ENCODE results near the gene OPRL1. TPM values are rescaled to one million over a fixed set of nuclear protein-coding genes. Genes with fewer than 3 reads are reported as not detected.

Gene OPRL1
- polyA plus RNA-seq, 3 donors = 7.0 to 9.0 (median 8.8) TPM

DNA sequence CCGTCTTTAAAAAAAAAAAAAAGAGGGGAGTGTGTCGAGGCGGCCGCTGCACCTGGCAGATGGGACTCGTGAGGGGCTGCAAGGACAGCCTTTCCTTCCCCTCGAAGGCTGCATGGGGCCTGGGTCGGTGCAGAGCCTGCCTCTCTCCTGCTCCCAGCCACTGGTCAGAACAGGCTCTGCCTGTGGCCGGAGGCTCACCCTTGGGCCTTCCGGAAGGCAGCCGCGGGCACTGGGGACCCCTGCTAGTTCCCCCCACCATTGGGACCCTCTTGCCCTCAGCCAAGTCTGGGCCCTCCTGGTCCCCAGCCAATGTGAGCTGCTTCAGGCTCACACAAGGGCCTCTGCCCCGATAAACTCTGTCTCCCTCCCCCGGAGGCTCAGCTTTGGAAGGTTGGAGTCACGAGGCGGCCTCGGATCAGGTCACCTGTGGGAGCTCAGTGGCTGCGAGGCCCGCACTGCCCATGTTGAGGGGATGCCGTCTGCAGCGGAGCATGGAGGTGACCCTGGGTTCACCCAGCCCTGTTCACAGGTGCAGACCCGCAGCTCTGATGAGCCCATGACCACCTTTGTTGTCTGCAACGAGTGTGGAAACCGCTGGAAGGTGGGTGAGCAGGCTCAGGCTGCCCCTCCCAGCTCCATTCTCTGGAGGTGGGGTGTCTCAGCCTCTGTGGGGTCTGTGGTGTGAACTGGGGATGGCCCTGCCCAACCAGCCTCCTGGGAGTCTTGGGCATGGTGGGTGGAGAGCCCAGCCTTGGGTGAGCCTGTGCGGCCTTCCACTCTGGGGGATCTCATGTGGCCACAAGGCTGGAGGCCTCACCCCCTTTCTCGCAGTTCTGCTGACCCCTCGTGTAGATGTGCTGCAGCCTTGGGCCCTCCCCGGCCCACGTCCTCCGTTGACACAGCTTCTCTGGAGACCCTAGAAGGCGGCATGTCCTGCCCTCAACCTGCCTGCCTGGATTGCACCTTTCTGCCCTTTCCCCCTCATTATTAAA lies 8.2 kb upstream of the OPRL1 start:
- peak overlapping the region in 1 of 2 donors; percentile 36 for H3K27ac ChIP-seq (ENCODE audit: low read depth in 1 of 2, low read length in 2 of 2)
- TF ChIP-seq, protein P1, sequence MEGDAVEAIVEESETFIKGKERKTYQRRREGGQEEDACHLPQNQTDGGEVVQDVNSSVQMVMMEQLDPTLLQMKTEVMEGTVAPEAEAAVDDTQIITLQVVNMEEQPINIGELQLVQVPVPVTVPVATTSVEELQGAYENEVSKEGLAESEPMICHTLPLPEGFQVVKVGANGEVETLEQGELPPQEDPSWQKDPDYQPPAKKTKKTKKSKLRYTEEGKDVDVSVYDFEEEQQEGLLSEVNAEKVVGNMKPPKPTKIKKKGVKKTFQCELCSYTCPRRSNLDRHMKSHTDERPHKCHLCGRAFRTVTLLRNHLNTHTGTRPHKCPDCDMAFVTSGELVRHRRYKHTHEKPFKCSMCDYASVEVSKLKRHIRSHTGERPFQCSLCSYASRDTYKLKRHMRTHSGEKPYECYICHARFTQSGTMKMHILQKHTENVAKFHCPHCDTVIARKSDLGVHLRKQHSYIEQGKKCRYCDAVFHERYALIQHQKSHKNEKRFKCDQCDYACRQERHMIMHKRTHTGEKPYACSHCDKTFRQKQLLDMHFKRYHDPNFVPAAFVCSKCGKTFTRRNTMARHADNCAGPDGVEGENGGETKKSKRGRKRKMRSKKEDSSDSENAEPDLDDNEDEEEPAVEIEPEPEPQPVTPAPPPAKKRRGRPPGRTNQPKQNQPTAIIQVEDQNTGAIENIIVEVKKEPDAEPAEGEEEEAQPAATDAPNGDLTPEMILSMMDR (IDR thresholded peaks at IDR 0.05) = no peak
- H3K9me3 ChIP-seq (replicated peaks in 1 of 2; ENCODE audit: control insufficient read depth in 1 of 2, insufficient read depth in 1 of 2, low read length in 2 of 2) = no peaks in the 10 kb centered on the region
- Mint-ChIP-seq H3K9me3 (peaks cover 0 to 2% (median 0%) of the 10 kb centered on the region in 7 donors), H3K27me3 (ENCODE audit: low read depth in 3 of 3) (peaks cover 0 to 8% (median 2%) of the 10 kb centered on the region in 3 donors), H3K36me3 (peaks cover 32 to 48% of the 10 kb centered on the region in 2 donors), H3K4me1 (peaks cover 37% of the 10 kb centered on the region), H3K4me3 (no peak overlapping the region), H3K27ac (peak overlapping the region in 4 of 7 donors; percentile 24 to 81 (median 54))
- H4K20me1 ChIP-seq (ENCODE audit: insufficient read depth, low read length) = peaks cover 88% of the 10 kb centered on the region
- 85% methylated on average over 22 of the region's 30 CpGs for WGBS (ENCODE audit: insufficient coverage)
- no peaks in the 10 kb centered on the region for H3K27me3 ChIP-seq (ENCODE audit: control insufficient read depth in 2 of 2, insufficient read depth in 2 of 2, low read length in 2 of 2)
- intact Hi-C loops (cut with micrococcal nuclease) = no loop called here
- no peak for DNase-seq
- H2AFZ ChIP-seq (ENCODE audit: insufficient read depth, low read depth, low read length, poor library complexity, severe bottlenecking) = no peak overlapping the region
- peaks cover 32% of the 10 kb centered on the region for H3K79me2 ChIP-seq (ENCODE audit: insufficient read depth, low read length)
- H3K9ac ChIP-seq (ENCODE audit: insufficient read depth, low read length, poor library complexity, severe bottlenecking) = no peak overlapping the region
- H3K4me1 ChIP-seq (ENCODE audit: control insufficient read depth in 1 of 2, insufficient read depth in 2 of 2, low read length in 2 of 2) = peaks cover 18 to 40% of the 10 kb centered on the region in 2 donors
- no peak overlapping the region for H3K4me3 ChIP-seq (replicated peaks in 1 of 3; ENCODE audit: low read depth in 2 of 3, low read length in 3 of 3)
- H3K36me3 ChIP-seq (replicated peaks in 1 of 2; ENCODE audit: control insufficient read depth in 1 of 2, insufficient read depth in 2 of 2, low read length in 2 of 2) = peaks cover 43 to 46% of the 10 kb centered on the region in 2 donors
- H3K4me2 ChIP-seq (replicated peaks; ENCODE audit: extremely low read depth, low read length, poor library complexity, severe bottlenecking) = no peak overlapping the region

DNA sequence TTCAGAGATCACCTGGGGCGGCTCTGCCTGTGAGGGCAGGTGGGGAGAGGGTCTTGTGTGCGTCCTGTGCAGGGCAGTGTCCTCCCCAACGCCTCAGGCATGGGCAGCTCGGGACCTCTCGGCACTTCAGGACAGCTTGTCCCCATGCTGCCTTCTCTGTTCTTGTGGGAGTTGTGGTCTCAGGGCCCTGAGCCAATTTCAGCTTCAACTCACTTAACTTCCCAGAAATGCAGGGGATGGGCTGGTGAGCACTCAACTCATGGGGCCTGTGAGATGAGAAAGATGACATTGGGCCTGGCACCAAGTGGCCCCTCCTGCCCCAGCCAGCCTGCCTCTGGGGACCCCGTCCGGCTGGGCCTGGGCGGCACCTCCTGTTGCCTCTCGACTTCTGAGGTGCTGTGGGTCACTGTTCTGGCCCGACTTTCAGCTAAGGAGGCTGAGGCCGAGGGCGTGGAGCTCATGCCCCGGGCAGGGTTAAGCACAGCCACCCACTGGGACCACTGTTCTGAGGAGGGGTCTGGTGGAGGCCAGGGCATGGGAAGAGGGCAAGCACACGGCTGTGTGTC lies 7.3 kb upstream of the OPRL1 start:
- H2AFZ ChIP-seq (ENCODE audit: insufficient read depth, low read depth, low read length, poor library complexity, severe bottlenecking) = no peak overlapping the region
- Mint-ChIP-seq H3K4me1 (peaks cover 31% of the 10 kb centered on the region), H3K27ac (peak overlapping the region in 4 of 7 donors; percentile 32 to 81 (median 62)), H3K4me3 (no peak overlapping the region), H3K27me3 (ENCODE audit: low read depth in 3 of 3) (peaks cover 0 to 4% (median 2%) of the 10 kb centered on the region in 3 donors), H3K9me3 (peaks cover 0 to 2% (median 0%) of the 10 kb centered on the region in 7 donors), H3K36me3 (peaks cover 32 to 48% of the 10 kb centered on the region in 2 donors)
- 75% methylated on average over 8 of the region's 14 CpGs for WGBS (ENCODE audit: insufficient coverage)
- intact Hi-C loops (cut with micrococcal nuclease) = no loop called here
- DNase-seq = no peak
- no peak overlapping the region for H3K4me3 ChIP-seq (replicated peaks in 1 of 3; ENCODE audit: low read depth in 2 of 3, low read length in 3 of 3)
- TF ChIP-seq, protein P1 (IDR thresholded peaks at IDR 0.05) = no peak
- H3K27me3 ChIP-seq (ENCODE audit: control insufficient read depth in 2 of 2, insufficient read depth in 2 of 2, low read length in 2 of 2) = no peaks in the 10 kb centered on the region
- H3K9ac ChIP-seq (ENCODE audit: insufficient read depth, low read length, poor library complexity, severe bottlenecking) = no peak overlapping the region
- H3K9me3 ChIP-seq (replicated peaks in 1 of 2; ENCODE audit: control insufficient read depth in 1 of 2, insufficient read depth in 1 of 2, low read length in 2 of 2) = no peaks in the 10 kb centered on the region
- peaks cover 21 to 40% of the 10 kb centered on the region in 2 donors for H3K4me1 ChIP-seq (ENCODE audit: control insufficient read depth in 1 of 2, insufficient read depth in 2 of 2, low read length in 2 of 2)
- H3K79me2 ChIP-seq (ENCODE audit: insufficient read depth, low read length) = peaks cover 41% of the 10 kb centered on the region
- H4K20me1 ChIP-seq (ENCODE audit: insufficient read depth, low read length) = peaks cover 92% of the 10 kb centered on the region
- H3K27ac ChIP-seq (ENCODE audit: low read depth in 1 of 2, low read length in 2 of 2) = peak overlapping the region; percentile 19 to 36
- H3K4me2 ChIP-seq (replicated peaks; ENCODE audit: extremely low read depth, low read length, poor library complexity, severe bottlenecking) = no peak overlapping the region
- H3K36me3 ChIP-seq (replicated peaks in 1 of 2; ENCODE audit: control insufficient read depth in 1 of 2, insufficient read depth in 2 of 2, low read length in 2 of 2) = peaks cover 43 to 46% of the 10 kb centered on the region in 2 donors

All from CD14-positive monocyte (primary cell).